Liver (tissue), 9 donors: ENCODE measurements around the gene TRIM14. TPM values are rescaled to one million over a fixed set of nuclear protein-coding genes. Genes with fewer than 3 reads are reported as not detected.

Experiments
- DNase-seq: peaks from one replicate; pipeline ENCODE4 v3.0.0-alpha.2; 2017; ENCODE audit warnings: low spot score
- H3K27ac ChIP-seq, 2 donors: one replicate each; pipeline ENCODE4 v1.7.0; 2013; ENCODE audit warnings: inconsistent platforms in 2 of 2, low read length in 2 of 2, control low read depth in 1 of 2, low read depth in 1 of 2, mild to moderate bottlenecking in 1 of 2
- H3K27me3 ChIP-seq, 4 donors: one replicate each; pipeline versions ENCODE4 v1.6.1 to v1.7.0; 2013; ENCODE audit warnings: low read length in 3 of 4, inconsistent platforms in 1 of 4, mild to moderate bottlenecking in 1 of 4, moderate library complexity in 1 of 4; ENCODE audit not compliant: control insufficient read depth in 4 of 4, insufficient read depth in 4 of 4
- H3K36me3 ChIP-seq, 4 donors: one replicate each; pipeline versions ENCODE4 v1.6.1 to v1.7.0; 2013; ENCODE audit warnings: low read length in 3 of 4, mild to moderate bottlenecking in 3 of 4, low read depth in 1 of 4, moderate library complexity in 1 of 4; ENCODE audit not compliant: control insufficient read depth in 4 of 4, insufficient read depth in 3 of 4
- H3K4me1 ChIP-seq, 4 donors: one replicate each; pipeline versions ENCODE4 v1.6.1 to v1.7.0; 2013; ENCODE audit warnings: low read length in 3 of 4, mild to moderate bottlenecking in 3 of 4, moderate library complexity in 1 of 4; ENCODE audit not compliant: control insufficient read depth in 4 of 4, insufficient read depth in 4 of 4
- H3K4me3 ChIP-seq, 3 donors: one replicate each; pipeline versions ENCODE4 v1.6.1 to v1.7.0; 2013; ENCODE audit warnings: low read length in 3 of 3, control low read depth in 1 of 3, low read depth in 1 of 3, mild to moderate bottlenecking in 1 of 3
- H3K9ac ChIP-seq, 2 donors: one replicate each; pipeline ENCODE4 v1.7.0; 2013; ENCODE audit warnings: low read length in 2 of 2, mild to moderate bottlenecking in 2 of 2, moderate library complexity in 2 of 2, control low read depth in 1 of 2, low read depth in 1 of 2
- H3K9me3 ChIP-seq, 4 donors: one replicate each; pipeline versions ENCODE4 v1.6.1 to v1.7.0; 2013; ENCODE audit warnings: low read length in 3 of 4; ENCODE audit not compliant: control insufficient read depth in 4 of 4
- EGR1 ChIP-seq, 2 donors: IDR thresholded peaks; 2 replicates each; pipeline ENCODE4 v1.6.1; 2016 to 2018; ENCODE audit warnings: antibody characterized with exemption in 2 of 2, low read depth in 2 of 2
- FOXA1 ChIP-seq: IDR thresholded peaks from 2 replicates; pipeline ENCODE4 v1.6.1; 2016; ENCODE audit warnings: antibody characterized with exemption
- FOXA2 ChIP-seq: IDR thresholded peaks from 2 replicates; pipeline ENCODE4 v1.6.1; 2016; ENCODE audit warnings: antibody characterized with exemption
- GABPA ChIP-seq, 2 donors: IDR thresholded peaks in 1 of 2; conservative IDR thresholded peaks in 1 of 2; 2 replicates each; pipeline ENCODE4 v1.6.1; 2016; ENCODE audit warnings: antibody characterized with exemption in 2 of 2, mild to moderate bottlenecking in 1 of 2, moderate library complexity in 1 of 2
- HNF4A ChIP-seq, 2 donors: conservative IDR thresholded peaks; 2 replicates each; pipeline ENCODE4 v1.6.1; 2016; ENCODE audit warnings: antibody characterized with exemption in 2 of 2, mild to moderate bottlenecking in 2 of 2
- HNF4G ChIP-seq: IDR thresholded peaks from 2 replicates; pipeline ENCODE4 v1.6.1; 2016; ENCODE audit warnings: antibody characterized with exemption
- NR2F2 ChIP-seq: IDR thresholded peaks from 2 replicates; pipeline ENCODE4 v1.6.1; 2016; ENCODE audit warnings: antibody characterized with exemption
- RXRA ChIP-seq, 2 donors: IDR thresholded peaks; 2 replicates each; pipeline ENCODE4 v1.6.1; 2017 to 2018; ENCODE audit warnings: antibody characterized with exemption in 2 of 2, mild to moderate bottlenecking in 1 of 2
- SP1 ChIP-seq: IDR thresholded peaks from 2 replicates; pipeline ENCODE4 v1.6.1; 2018; ENCODE audit warnings: antibody characterized with exemption, mild to moderate bottlenecking
- TAF1 ChIP-seq: conservative IDR thresholded peaks from 2 replicates; pipeline ENCODE4 v1.6.1; 2016; ENCODE audit warnings: antibody characterized with exemption, mild to moderate bottlenecking
- YY1 ChIP-seq: IDR thresholded peaks from 2 replicates; pipeline ENCODE4 v1.6.1; 2016; ENCODE audit warnings: antibody characterized with exemption, mild to moderate bottlenecking
- WGBS: extraction: QIAGEN DNeasy Blood & Tissue Kit; methylation state at CpG from one replicate; pipeline ENCODE4 v1.1.7; 2013; 5-methylcytosine and 5-hydroxymethylcytosine counted together
- polyA plus RNA-seq, 2 donors: library from polyadenylated mRNA; stranded (reverse) in 1 of 2; unstranded in 1 of 2; fragments of 200-250 nt in 1 of 2; fragments of >200 nt in 1 of 2; fragmentation: Nextera tagmentation in 1 of 2; extraction: Ambion mirVana in 1 of 2; gene quantifications; one replicate each; pipeline versions ENCODE4 v1.2.1 to v1.2.3, GENCODE V29; 2013 to 2015
- total RNA-seq, 2 donors: library from RNA; depleted of rRNA; stranded (reverse); fragments of >200 nt; gene quantifications; one replicate each; pipeline ENCODE4 v1.2.3, GENCODE V29; 2014
- TF ChIP-seq, protein P1 (sequence below): IDR thresholded peaks from 2 replicates; pipeline ENCODE4 v1.6.1; 2016; ENCODE audit warnings: antibody characterized with exemption
- TF ChIP-seq, protein P2 (sequence below): fragments of 150-350 bp; IDR thresholded peaks from 2 replicates; pipeline ENCODE4 v1.5.1; 2017; ENCODE audit warnings: improper control_type of control experiment, low read depth, low read length; ENCODE audit not compliant: missing input control
- TF ChIP-seq, protein P3 (sequence below): IDR thresholded peaks from 2 replicates; pipeline ENCODE4 v1.6.1; 2016; ENCODE audit warnings: antibody characterized with exemption
- TF ChIP-seq, protein P4 (sequence below): IDR thresholded peaks from 2 replicates; pipeline ENCODE4 v1.6.1; 2016; ENCODE audit warnings: antibody characterized with exemption
- TF ChIP-seq, protein P5 (sequence below): IDR thresholded peaks from 2 replicates; pipeline ENCODE4 v1.6.1; 2016; ENCODE audit warnings: antibody characterized with exemption, mild to moderate bottlenecking
- donor health status: healthy.
- donor health status: healthy.
- donor health status: healthy.
- donor health status: healthy.
- donor health status: healthy.

Gene TRIM14
- total and polyA plus RNA-seq, 4 donors: 15.2 to 22.0 (median 17.8) TPM

DNA sequence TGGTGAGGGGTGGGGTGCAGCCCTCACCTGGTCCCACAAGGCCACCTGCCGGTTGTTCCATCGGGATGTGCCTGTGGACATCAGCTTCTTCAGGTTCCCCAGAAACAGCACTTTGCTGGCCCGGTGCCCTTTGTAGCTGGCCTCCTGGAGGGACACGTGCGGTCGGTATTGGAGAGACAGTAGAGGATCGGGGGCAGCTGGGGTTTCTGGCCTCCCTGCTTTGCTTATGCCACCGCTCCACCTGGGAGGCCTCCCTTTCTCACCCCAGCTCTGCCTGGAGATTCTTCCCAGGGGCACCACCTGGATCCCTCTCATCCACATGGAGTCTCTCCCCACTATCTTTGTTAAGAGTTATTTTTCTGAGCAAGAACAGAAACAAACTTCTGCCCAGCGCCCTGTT lies 13.1 kb upstream of the TRIM14 start:
- WGBS: 92% methylated on average over 9 of the region's 9 CpGs
- TF ChIP-seq EGR1 (IDR thresholded peaks at IDR 0.05; ENCODE audit: low read depth in 2 of 2) (no peak), TAF1 (no peak), HNF4G (no peak), GABPA (IDR thresholded peaks at IDR 0.05 in 1 of 2, conservative IDR thresholded peaks at IDR 0.05 in 1 of 2) (no peak), SP1 (no peak), YY1 (no peak), FOXA1 (no peak), FOXA2 (no peak), NR2F2 (no peak), RXRA (IDR thresholded peaks at IDR 0.05) (no peak), HNF4A (conservative IDR thresholded peaks at IDR 0.05) (no peak)
- TF ChIP-seq, protein P1, sequence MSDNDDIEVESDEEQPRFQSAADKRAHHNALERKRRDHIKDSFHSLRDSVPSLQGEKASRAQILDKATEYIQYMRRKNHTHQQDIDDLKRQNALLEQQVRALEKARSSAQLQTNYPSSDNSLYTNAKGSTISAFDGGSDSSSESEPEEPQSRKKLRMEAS: no peak
- TF ChIP-seq, protein P2, sequence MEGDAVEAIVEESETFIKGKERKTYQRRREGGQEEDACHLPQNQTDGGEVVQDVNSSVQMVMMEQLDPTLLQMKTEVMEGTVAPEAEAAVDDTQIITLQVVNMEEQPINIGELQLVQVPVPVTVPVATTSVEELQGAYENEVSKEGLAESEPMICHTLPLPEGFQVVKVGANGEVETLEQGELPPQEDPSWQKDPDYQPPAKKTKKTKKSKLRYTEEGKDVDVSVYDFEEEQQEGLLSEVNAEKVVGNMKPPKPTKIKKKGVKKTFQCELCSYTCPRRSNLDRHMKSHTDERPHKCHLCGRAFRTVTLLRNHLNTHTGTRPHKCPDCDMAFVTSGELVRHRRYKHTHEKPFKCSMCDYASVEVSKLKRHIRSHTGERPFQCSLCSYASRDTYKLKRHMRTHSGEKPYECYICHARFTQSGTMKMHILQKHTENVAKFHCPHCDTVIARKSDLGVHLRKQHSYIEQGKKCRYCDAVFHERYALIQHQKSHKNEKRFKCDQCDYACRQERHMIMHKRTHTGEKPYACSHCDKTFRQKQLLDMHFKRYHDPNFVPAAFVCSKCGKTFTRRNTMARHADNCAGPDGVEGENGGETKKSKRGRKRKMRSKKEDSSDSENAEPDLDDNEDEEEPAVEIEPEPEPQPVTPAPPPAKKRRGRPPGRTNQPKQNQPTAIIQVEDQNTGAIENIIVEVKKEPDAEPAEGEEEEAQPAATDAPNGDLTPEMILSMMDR: no peak
- TF ChIP-seq, protein P3, sequence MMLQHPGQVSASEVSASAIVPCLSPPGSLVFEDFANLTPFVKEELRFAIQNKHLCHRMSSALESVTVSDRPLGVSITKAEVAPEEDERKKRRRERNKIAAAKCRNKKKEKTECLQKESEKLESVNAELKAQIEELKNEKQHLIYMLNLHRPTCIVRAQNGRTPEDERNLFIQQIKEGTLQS: no peak
- TF ChIP-seq, protein P4, sequence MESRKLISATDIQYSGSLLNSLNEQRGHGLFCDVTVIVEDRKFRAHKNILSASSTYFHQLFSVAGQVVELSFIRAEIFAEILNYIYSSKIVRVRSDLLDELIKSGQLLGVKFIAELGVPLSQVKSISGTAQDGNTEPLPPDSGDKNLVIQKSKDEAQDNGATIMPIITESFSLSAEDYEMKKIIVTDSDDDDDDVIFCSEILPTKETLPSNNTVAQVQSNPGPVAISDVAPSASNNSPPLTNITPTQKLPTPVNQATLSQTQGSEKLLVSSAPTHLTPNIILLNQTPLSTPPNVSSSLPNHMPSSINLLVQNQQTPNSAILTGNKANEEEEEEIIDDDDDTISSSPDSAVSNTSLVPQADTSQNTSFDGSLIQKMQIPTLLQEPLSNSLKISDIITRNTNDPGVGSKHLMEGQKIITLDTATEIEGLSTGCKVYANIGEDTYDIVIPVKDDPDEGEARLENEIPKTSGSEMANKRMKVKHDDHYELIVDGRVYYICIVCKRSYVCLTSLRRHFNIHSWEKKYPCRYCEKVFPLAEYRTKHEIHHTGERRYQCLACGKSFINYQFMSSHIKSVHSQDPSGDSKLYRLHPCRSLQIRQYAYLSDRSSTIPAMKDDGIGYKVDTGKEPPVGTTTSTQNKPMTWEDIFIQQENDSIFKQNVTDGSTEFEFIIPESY: no peak
- TF ChIP-seq, protein P5, sequence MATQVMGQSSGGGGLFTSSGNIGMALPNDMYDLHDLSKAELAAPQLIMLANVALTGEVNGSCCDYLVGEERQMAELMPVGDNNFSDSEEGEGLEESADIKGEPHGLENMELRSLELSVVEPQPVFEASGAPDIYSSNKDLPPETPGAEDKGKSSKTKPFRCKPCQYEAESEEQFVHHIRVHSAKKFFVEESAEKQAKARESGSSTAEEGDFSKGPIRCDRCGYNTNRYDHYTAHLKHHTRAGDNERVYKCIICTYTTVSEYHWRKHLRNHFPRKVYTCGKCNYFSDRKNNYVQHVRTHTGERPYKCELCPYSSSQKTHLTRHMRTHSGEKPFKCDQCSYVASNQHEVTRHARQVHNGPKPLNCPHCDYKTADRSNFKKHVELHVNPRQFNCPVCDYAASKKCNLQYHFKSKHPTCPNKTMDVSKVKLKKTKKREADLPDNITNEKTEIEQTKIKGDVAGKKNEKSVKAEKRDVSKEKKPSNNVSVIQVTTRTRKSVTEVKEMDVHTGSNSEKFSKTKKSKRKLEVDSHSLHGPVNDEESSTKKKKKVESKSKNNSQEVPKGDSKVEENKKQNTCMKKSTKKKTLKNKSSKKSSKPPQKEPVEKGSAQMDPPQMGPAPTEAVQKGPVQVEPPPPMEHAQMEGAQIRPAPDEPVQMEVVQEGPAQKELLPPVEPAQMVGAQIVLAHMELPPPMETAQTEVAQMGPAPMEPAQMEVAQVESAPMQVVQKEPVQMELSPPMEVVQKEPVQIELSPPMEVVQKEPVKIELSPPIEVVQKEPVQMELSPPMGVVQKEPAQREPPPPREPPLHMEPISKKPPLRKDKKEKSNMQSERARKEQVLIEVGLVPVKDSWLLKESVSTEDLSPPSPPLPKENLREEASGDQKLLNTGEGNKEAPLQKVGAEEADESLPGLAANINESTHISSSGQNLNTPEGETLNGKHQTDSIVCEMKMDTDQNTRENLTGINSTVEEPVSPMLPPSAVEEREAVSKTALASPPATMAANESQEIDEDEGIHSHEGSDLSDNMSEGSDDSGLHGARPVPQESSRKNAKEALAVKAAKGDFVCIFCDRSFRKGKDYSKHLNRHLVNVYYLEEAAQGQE: no peak

More for the DNA sequence above, 13.1 kb upstream of the TRIM14 start:
- Histone ChIP-seq H3K4me1 (no peaks in the 10 kb centered on the region), H3K4me3 (no peak overlapping the region), H3K9ac (no peak overlapping the region), H3K27me3 (no peaks in the 10 kb centered on the region), H3K27ac (no peak overlapping the region), H3K9me3 (no peaks in the 10 kb centered on the region), H3K36me3 (peaks cover 0 to 4% (median 1%) of the 10 kb centered on the region in 4 donors)
- DNase-seq: no peak
